HG03432 (cell line): ENCODE results near the gene TRAPPC10.

ENCODE experiments used
- ATAC-seq: cut with Tn5 transposase; IDR thresholded peaks from one replicate; pipeline ENCODE4 v1.9.1; 2021; ENCODE audit warnings: mild to moderate bottlenecking, moderate library complexity; ENCODE audit not compliant: unreplicated experiment

TRAPPC10 gene

GRCh38 chr21:44024887-44025353 is 12.8 kb downstream of the TRAPPC10 start:
- ATAC-seq, result no peak

GRCh38 chr21:44027607-44028286 is 15.6 kb downstream of the TRAPPC10 start:
- no peak for ATAC-seq

GRCh38 chr21:44028287-44028659 is 16.2 kb downstream of the TRAPPC10 start:
- no peak for ATAC-seq

GRCh38 chr21:44029460-44030087 is 17.5 kb downstream of the TRAPPC10 start:
- no peak for ATAC-seq

GRCh38 chr21:44035244-44035643 is 23.1 kb downstream of the TRAPPC10 start:
- ATAC-seq, result no peak

GRCh38 chr21:44038063-44038462 is 26.0 kb downstream of the TRAPPC10 start:
- no peak for ATAC-seq

- no peak for ATAC-seq
Observed at GRCh38 chr21:44039828-44040227, 27.7 kb downstream of the TRAPPC10 start.

GRCh38 chr21:44043613-44044012 is 31.5 kb downstream of the TRAPPC10 start:
- no peak for ATAC-seq

GRCh38 chr21:44046734-44047133 is 34.6 kb downstream of the TRAPPC10 start:
- no peak for ATAC-seq

- ATAC-seq, result no peak
Observed at GRCh38 chr21:44047996-44048560, 36.0 kb downstream of the TRAPPC10 start.

GRCh38 chr21:44049182-44049581 is 37.1 kb downstream of the TRAPPC10 start:
- ATAC-seq, result no peak

GRCh38 chr21:44049606-44050005 is 37.5 kb downstream of the TRAPPC10 start:
- ATAC-seq, result no peak

GRCh38 chr21:44050276-44050675 is 38.2 kb downstream of the TRAPPC10 start:
- no peak for ATAC-seq

GRCh38 chr21:44051462-44051941 is 39.4 kb downstream of the TRAPPC10 start:
- no peak for ATAC-seq

- ATAC-seq, result no peak
Observed at GRCh38 chr21:44052071-44052829, 40.1 kb downstream of the TRAPPC10 start.

- ATAC-seq, result no peak
Observed at GRCh38 chr21:44052830-44053226, 40.7 kb downstream of the TRAPPC10 start.

GRCh38 chr21:44053567-44053966 is 41.5 kb downstream of the TRAPPC10 start:
- no peak for ATAC-seq

- no peak for ATAC-seq
Observed at GRCh38 chr21:44054710-44055109, 42.6 kb downstream of the TRAPPC10 start.

GRCh38 chr21:44057055-44057454 is 44.9 kb downstream of the TRAPPC10 start:
- ATAC-seq, result no peak

- no peak for ATAC-seq
Observed at GRCh38 chr21:44057960-44058651, 46.0 kb downstream of the TRAPPC10 start.

GRCh38 chr21:44058652-44058964 is 46.5 kb downstream of the TRAPPC10 start:
- ATAC-seq, result no peak
